Endodermal cell (in vitro differentiated cells): ENCODE data around the gene LIPN. TPM values are rescaled to one million over a fixed set of nuclear protein-coding genes. Genes with fewer than 3 reads are reported as not detected.

Experiments used
- DNase-seq: peaks from one replicate; pipeline ENCODE4 v3.0.0-alpha.2; 2017
- H3K27ac ChIP-seq: 2 replicates; pipeline ENCODE4 v1.5.1; 2013; ENCODE audit warnings: mild to moderate bottlenecking, low read depth, low read length, moderate library complexity
- H3K27me3 ChIP-seq: 2 replicates; pipeline ENCODE4 v1.6.1; 2013; ENCODE audit warnings: mild to moderate bottlenecking, low read length, moderate library complexity; ENCODE audit not compliant: insufficient read depth, control insufficient read depth, poor library complexity, severe bottlenecking
- H3K36me3 ChIP-seq: 2 replicates; pipeline ENCODE4 v1.7.0; 2013; ENCODE audit warnings: mild to moderate bottlenecking, low read length, moderate library complexity; ENCODE audit not compliant: control insufficient read depth, insufficient read depth
- H3K4me1 ChIP-seq: one replicate; pipeline ENCODE4 v1.7.0; 2013; ENCODE audit warnings: low read length; ENCODE audit not compliant: control insufficient read depth, insufficient read depth
- H3K4me3 ChIP-seq: 2 replicates; pipeline ENCODE4 v1.5.1; 2013; ENCODE audit warnings: mild to moderate bottlenecking, low read length, moderate library complexity
- H3K9ac ChIP-seq: 2 replicates; pipeline ENCODE4 v1.6.1; 2013; ENCODE audit warnings: mild to moderate bottlenecking, low read length, moderate library complexity; ENCODE audit not compliant: poor library complexity, severe bottlenecking; ENCODE audit errors: extremely low read depth
- H3K9me3 ChIP-seq: 2 replicates; pipeline ENCODE4 v1.6.1; 2013; ENCODE audit warnings: mild to moderate bottlenecking, low read length, moderate library complexity; ENCODE audit not compliant: control insufficient read depth
- H3K27ac Mint-ChIP-seq: 2 replicates; pipeline ENCODE4 v1.8.0; 2020; ENCODE audit warnings: mixed read lengths
- H3K27me3 Mint-ChIP-seq: 2 replicates; pipeline ENCODE4 v1.8.0; 2021; ENCODE audit warnings: mild to moderate bottlenecking, mixed read lengths; ENCODE audit not compliant: insufficient read depth
- H3K36me3 Mint-ChIP-seq: 2 replicates; pipeline ENCODE4 v1.8.0; 2020; ENCODE audit warnings: low read depth, mixed read lengths
- H3K4me1 Mint-ChIP-seq: 2 replicates; pipeline ENCODE4 v1.8.0; 2020; ENCODE audit warnings: mixed read lengths
- H3K4me3 Mint-ChIP-seq: 2 replicates; pipeline ENCODE4 v1.8.0; 2020; ENCODE audit warnings: mild to moderate bottlenecking, moderate library complexity, mixed read lengths
- H3K9me3 Mint-ChIP-seq: 2 replicates; pipeline ENCODE4 v1.8.0; 2020; ENCODE audit warnings: mild to moderate bottlenecking, mixed read lengths
- CTCF ChIP-seq: fragments of 200-600 bp; sonication (generic); conservative IDR thresholded peaks from 2 replicates; pipeline ENCODE4 v1.5.0; 2021; ENCODE audit warnings: antibody characterized with exemption, mild to moderate bottlenecking
- WGBS, 2 experiments: methylation state at CpG; one replicate each; pipeline versions ENCODE4 v1.1.5 to v1.1.7; 2013; ENCODE audit warnings: missing lambda C conversion rate in 2 of 2, mixed read lengths in 1 of 2; ENCODE audit not compliant: insufficient coverage in 1 of 2, insufficient read length in 1 of 2; 5-methylcytosine and 5-hydroxymethylcytosine counted together
- total RNA-seq, 2 donors: library from RNA; stranded (reverse); fragmentation: NEBNext Ultra II Directional in 1 of 2; extraction: Animal tissue kit (Norgen Biotek cat#: 25700) in 1 of 2; gene quantifications; 2 replicates in 1 of 2; 3 replicates in 1 of 2; pipeline ENCODE4 v1.2.1, GENCODE V29; 2021

Gene LIPN
- total RNA-seq, 2 donors from 2014 or later: not detected

DNA sequence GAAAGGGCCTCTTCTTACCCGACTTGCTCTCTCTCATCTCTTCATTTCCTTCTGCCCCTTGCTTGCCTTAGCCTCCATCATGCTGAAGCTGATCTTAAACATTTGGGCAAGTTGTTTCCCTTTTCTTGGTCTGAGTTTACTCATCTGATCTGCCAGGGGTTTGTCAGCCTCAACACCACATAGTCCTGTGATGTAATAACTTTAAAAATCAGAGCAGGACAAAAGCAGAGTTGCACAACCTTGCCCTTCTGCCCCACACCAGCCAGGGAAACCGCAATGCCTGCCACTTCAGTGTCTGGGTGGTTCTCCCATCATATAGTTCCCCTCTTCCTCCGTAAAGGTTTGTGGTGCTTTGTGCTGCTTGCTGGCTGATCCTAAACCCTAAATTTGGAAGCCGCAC lies 32.8 kb downstream of the LIPN start:
- Mint-ChIP-seq H3K4me3 (no peak overlapping the region), H3K27me3 (peaks cover 5% of the 10 kb centered on the region), H3K4me1 (no peaks in the 10 kb centered on the region), H3K27ac (no peak overlapping the region), H3K9me3 (no peaks in the 10 kb centered on the region), H3K36me3 (no peaks in the 10 kb centered on the region)
- no peak overlapping the region for H3K27ac ChIP-seq
- no peak overlapping the region for H3K9ac ChIP-seq
- H3K27me3 ChIP-seq: no peaks in the 10 kb centered on the region
- no peaks in the 10 kb centered on the region for H3K36me3 ChIP-seq
- H3K4me1 ChIP-seq: no peaks in the 10 kb centered on the region
- H3K9me3 ChIP-seq: no peaks in the 10 kb centered on the region
- DNase-seq: no peak
- 90 to 95% methylated on average over 2 to 4 of the region's 4 CpGs for WGBS, 2 experiments
- no peak for TF ChIP-seq CTCF
- H3K4me3 ChIP-seq: no peak overlapping the region

GRCh38 chr10:88793712-88794299 lies 34.0 kb downstream of the LIPN start:
- H3K36me3 Mint-ChIP-seq: no peaks in the 10 kb centered on the region
- no peak overlapping the region for H3K4me3 Mint-ChIP-seq

DNA sequence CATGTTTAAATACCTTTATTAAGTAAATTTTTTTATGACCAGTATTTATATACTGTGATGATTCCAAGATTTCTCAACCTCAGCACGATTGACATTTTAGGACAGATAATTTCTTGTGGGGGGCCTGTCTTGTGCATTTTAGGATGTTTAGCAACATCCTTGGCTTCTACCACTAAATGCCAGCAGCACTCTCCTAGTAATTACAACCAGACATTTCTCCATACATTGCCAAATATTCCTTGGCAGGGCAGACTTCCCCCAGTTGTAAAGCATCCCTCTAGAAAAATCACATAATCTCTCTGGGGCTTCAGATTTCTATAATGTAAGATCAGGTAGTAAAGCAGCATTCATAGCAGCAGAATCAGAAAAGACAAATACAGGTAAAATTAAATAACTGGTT lies 34.9 kb downstream of the LIPN start:
- H3K27ac ChIP-seq: no peak overlapping the region
- H3K4me3 Mint-ChIP-seq: no peak overlapping the region
- no peaks in the 10 kb centered on the region for H3K36me3 ChIP-seq
- no peaks in the 10 kb centered on the region for H3K36me3 Mint-ChIP-seq
- H3K27ac Mint-ChIP-seq: no peak overlapping the region
- no peaks in the 10 kb centered on the region for H3K9me3 ChIP-seq
- H3K4me1 ChIP-seq: no peaks in the 10 kb centered on the region
- no peaks in the 10 kb centered on the region for H3K27me3 ChIP-seq
- TF ChIP-seq CTCF: no peak
- 89 to 100% methylated on average over 1 of the region's 1 CpG for WGBS, 2 experiments
- H3K9me3 Mint-ChIP-seq: no peaks in the 10 kb centered on the region
- H3K4me3 ChIP-seq: no peak overlapping the region
- H3K4me1 Mint-ChIP-seq: no peaks in the 10 kb centered on the region
- DNase-seq: no peak
- H3K27me3 Mint-ChIP-seq: peaks cover 12% of the 10 kb centered on the region
- no peak overlapping the region for H3K9ac ChIP-seq

More at GRCh38 chr10:88793712-88794299, 34.0 kb downstream of the LIPN start:
- DNase-seq: no peak
- H3K9ac ChIP-seq: no peak overlapping the region
- no peak overlapping the region for H3K27ac ChIP-seq
- H3K27me3 ChIP-seq: no peaks in the 10 kb centered on the region
- H3K4me1 Mint-ChIP-seq: no peaks in the 10 kb centered on the region
- H3K36me3 ChIP-seq: no peaks in the 10 kb centered on the region
- TF ChIP-seq CTCF: no peak
- H3K4me3 ChIP-seq: no peak overlapping the region
- no peaks in the 10 kb centered on the region for H3K4me1 ChIP-seq
- H3K27ac Mint-ChIP-seq: no peak overlapping the region
- H3K9me3 Mint-ChIP-seq: no peaks in the 10 kb centered on the region
- peaks cover 12% of the 10 kb centered on the region for H3K27me3 Mint-ChIP-seq
- 75 to 100% methylated on average over 1 to 2 of the region's 2 CpGs for WGBS, 2 experiments
- H3K9me3 ChIP-seq: no peaks in the 10 kb centered on the region
